H9 (cell line): ENCODE data around the gene FILIP1. TPM values are rescaled to one million over a fixed set of nuclear protein-coding genes. Genes with fewer than 3 reads are reported as not detected.

Source experiments
- DNase-seq: peaks from one replicate; pipeline ENCODE4 v3.0.0-alpha.2; 2017
- H2AFZ ChIP-seq: one replicate; pipeline ENCODE4 v1.6.1; 2013; ENCODE audit warnings: mild to moderate bottlenecking, low read length, control low read depth, moderate library complexity
- H2AK5ac ChIP-seq: 2 replicates; pipeline ENCODE4 v1.6.1; 2013; ENCODE audit warnings: low read length, control low read depth, mixed read lengths; ENCODE audit not compliant: insufficient read length
- H2BK120ac ChIP-seq: one replicate; pipeline ENCODE4 v1.6.1; 2013; ENCODE audit warnings: low read depth, mild to moderate bottlenecking, low read length, control low read depth, inconsistent platforms; ENCODE audit not compliant: poor library complexity, severe bottlenecking
- H2BK12ac ChIP-seq: 2 replicates; pipeline ENCODE4 v1.6.1; 2013; ENCODE audit warnings: low read length, control low read depth, mixed read lengths, low read depth; ENCODE audit not compliant: insufficient read length
- H2BK15ac ChIP-seq: 2 replicates; pipeline ENCODE4 v1.6.1; 2013; ENCODE audit warnings: low read depth, low read length, control low read depth
- H2BK20ac ChIP-seq: one replicate; pipeline ENCODE4 v1.6.1; 2013; ENCODE audit warnings: low read depth, mild to moderate bottlenecking, low read length, control low read depth, inconsistent platforms; ENCODE audit not compliant: poor library complexity, severe bottlenecking
- H2BK5ac ChIP-seq: 2 replicates; pipeline ENCODE4 v1.6.1; 2013; ENCODE audit warnings: low read length, control low read depth, mixed read lengths; ENCODE audit not compliant: insufficient read length
- H3K14ac ChIP-seq: 2 replicates; pipeline ENCODE4 v1.6.1; 2013; ENCODE audit warnings: low read length, control low read depth; ENCODE audit not compliant: insufficient read depth
- H3K18ac ChIP-seq: 2 replicates; pipeline ENCODE4 v1.6.1; 2013; ENCODE audit warnings: low read depth, mild to moderate bottlenecking, mixed read lengths, low read length, control low read depth; ENCODE audit not compliant: insufficient read length
- H3K23ac ChIP-seq: 2 replicates; pipeline ENCODE4 v1.6.1; 2013; ENCODE audit warnings: low read length, control low read depth, mixed read lengths, low read depth; ENCODE audit not compliant: insufficient read length
- H3K23me2 ChIP-seq: 2 replicates; pipeline ENCODE4 v1.6.1; 2013; ENCODE audit warnings: low read depth, mild to moderate bottlenecking, mixed read lengths, low read length, control low read depth; ENCODE audit not compliant: insufficient read length, poor library complexity, severe bottlenecking
- H3K27ac ChIP-seq: 2 replicates; pipeline ENCODE4 v1.5.1; 2013; ENCODE audit warnings: low read length, control low read depth, mixed read lengths, low read depth; ENCODE audit not compliant: insufficient read length
- H3K27me3 ChIP-seq: 2 replicates; pipeline ENCODE4 v1.6.1; 2013; ENCODE audit warnings: low read length, control low read depth, inconsistent platforms; ENCODE audit not compliant: insufficient read depth
- H3K4ac ChIP-seq: 2 replicates; pipeline ENCODE4 v1.6.1; 2013; ENCODE audit warnings: low read depth, mild to moderate bottlenecking, control low read depth, inconsistent platforms, low read length, moderate library complexity
- H3K4me1 ChIP-seq: 2 replicates; pipeline ENCODE4 v1.6.1; 2013; ENCODE audit warnings: low read length, control low read depth, inconsistent platforms; ENCODE audit not compliant: insufficient read depth
- H3K4me2 ChIP-seq: 2 replicates; pipeline ENCODE4 v1.6.1; 2013; ENCODE audit warnings: low read length, control low read depth, mixed read lengths; ENCODE audit not compliant: insufficient read length, insufficient read depth
- H3K56ac ChIP-seq: 2 replicates; pipeline ENCODE4 v1.6.1; 2013; ENCODE audit warnings: low read depth, mild to moderate bottlenecking, mixed read lengths, low read length, control low read depth; ENCODE audit not compliant: insufficient read length
- H3K79me1 ChIP-seq: 2 replicates; pipeline ENCODE4 v1.6.1; 2013; ENCODE audit warnings: low read depth, mild to moderate bottlenecking, moderate library complexity, low read length, control low read depth, inconsistent platforms; ENCODE audit not compliant: insufficient read depth, poor library complexity, severe bottlenecking
- H3K79me2 ChIP-seq: 2 replicates; pipeline ENCODE4 v1.6.1; 2013; ENCODE audit warnings: low read length, control low read depth, inconsistent platforms; ENCODE audit not compliant: insufficient read depth
- H3K9ac ChIP-seq: 2 replicates; pipeline ENCODE4 v1.6.1; 2013; ENCODE audit warnings: low read length, control low read depth, mixed read lengths; ENCODE audit not compliant: insufficient read length; ENCODE audit errors: extremely low read depth
- H3K9me3 ChIP-seq: one replicate; pipeline ENCODE4 v1.6.1; 2013; ENCODE audit warnings: low read depth, low read length, inconsistent platforms; ENCODE audit not compliant: control insufficient read depth
- H3T11ph ChIP-seq: one replicate; pipeline ENCODE4 v1.6.1; 2013; ENCODE audit warnings: mild to moderate bottlenecking, low read length, control low read depth, inconsistent platforms
- H4K20me1 ChIP-seq: one replicate; pipeline ENCODE4 v1.6.1; 2013; ENCODE audit not compliant: control insufficient read depth, insufficient read length, insufficient read depth
- H4K5ac ChIP-seq: 2 replicates; pipeline ENCODE4 v1.6.1; 2013; ENCODE audit warnings: low read depth, mild to moderate bottlenecking, mixed read lengths, low read length, control low read depth; ENCODE audit not compliant: insufficient read length
- H4K8ac ChIP-seq: replicated peaks from 2 replicates; pipeline ENCODE4 v1.6.1; 2013; ENCODE audit warnings: low read length, control low read depth, mixed read lengths, low read depth; ENCODE audit not compliant: insufficient read length
- H4K91ac ChIP-seq: 2 replicates; pipeline ENCODE4 v1.6.1; 2013; ENCODE audit warnings: low read depth, mild to moderate bottlenecking, moderate library complexity, mixed read lengths, low read length, control low read depth; ENCODE audit not compliant: insufficient read length
- H3K27ac Mint-ChIP-seq, 3 experiments: 2 replicates in 2 of 3; 3 replicates in 1 of 3; pipeline ENCODE4 v1.8.0; 2020 to 2021; ENCODE audit warnings: mixed read lengths in 3 of 3, mild to moderate bottlenecking in 1 of 3, moderate library complexity in 1 of 3
- H3K27me3 Mint-ChIP-seq: 2 replicates; pipeline ENCODE4 v1.8.0; 2021; ENCODE audit warnings: low read depth, mild to moderate bottlenecking, moderate library complexity, mixed read lengths
- H3K36me3 Mint-ChIP-seq, 3 experiments: 2 replicates in 2 of 3; 3 replicates in 1 of 3; pipeline ENCODE4 v1.8.0; 2020 to 2021; ENCODE audit warnings: low read depth in 3 of 3, mixed read lengths in 3 of 3; ENCODE audit not compliant: insufficient read depth in 1 of 3
- H3K4me1 Mint-ChIP-seq, 2 experiments: 2 replicates each; pipeline ENCODE4 v1.8.0; 2020; ENCODE audit warnings: mixed read lengths in 2 of 2
- H3K4me3 Mint-ChIP-seq, 2 experiments: 2 replicates in 1 of 2; 3 replicates in 1 of 2; pipeline ENCODE4 v1.8.0; 2020 to 2021; ENCODE audit warnings: mild to moderate bottlenecking in 2 of 2, mixed read lengths in 2 of 2, moderate library complexity in 1 of 2
- H3K9me3 Mint-ChIP-seq, 2 experiments: 2 replicates in 1 of 2; 3 replicates in 1 of 2; pipeline ENCODE4 v1.8.0; 2020; ENCODE audit warnings: mild to moderate bottlenecking in 2 of 2, mixed read lengths in 2 of 2, moderate library complexity in 1 of 2
- WGBS: extraction: QIAGEN DNeasy Blood & Tissue Kit; methylation state at CpG from one replicate; pipeline ENCODE4 v1.1.7; 2013; ENCODE audit warnings: missing lambda C conversion rate, low lambda C conversion rate, mixed read lengths; ENCODE audit not compliant: insufficient read length; ENCODE audit errors: extremely low coverage; 5-methylcytosine and 5-hydroxymethylcytosine counted together
- total RNA-seq: library from RNA; stranded (reverse); gene quantifications from 2 replicates; pipeline ENCODE4 v1.2.1, GENCODE V29; 2021
- TF ChIP-seq, protein P1 (sequence below): fragments of 200-600 bp; sonication (generic); conservative IDR thresholded peaks from 3 replicates; pipeline ENCODE4 v1.8.0; 2021; ENCODE audit warnings: antibody characterized with exemption, mild to moderate bottlenecking

FILIP1 gene
- total RNA-seq, 1 experiment from 2014 or later: 10.5 TPM

DNA sequence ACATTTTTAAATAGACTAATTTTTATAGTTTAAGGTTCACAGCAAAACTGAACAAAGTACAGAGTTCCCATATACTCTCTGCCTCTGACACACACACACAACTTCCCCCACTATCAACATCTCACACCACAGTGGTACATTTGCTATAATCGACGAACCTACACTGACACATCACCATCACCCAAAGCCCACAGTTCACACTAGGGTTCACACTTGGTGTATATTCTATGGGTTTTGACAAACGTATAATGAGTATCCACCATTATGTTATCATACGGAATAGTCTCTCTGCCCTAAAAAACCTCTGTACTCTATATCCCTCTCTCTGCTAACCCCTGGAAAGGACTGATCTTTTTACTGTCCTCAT, 224.6 kb downstream of the FILIP1 start:
- H3T11ph ChIP-seq: no peak overlapping the region
- Mint-ChIP-seq H3K27me3 (no peaks in the 10 kb centered on the region), H3K4me3 (no peak overlapping the region; a peak in 1 of 5 replicates), H3K9me3 (peaks cover 0 to 13% of the 10 kb centered on the region in 2 experiments; a peak in 3 of 5 replicates), H3K4me1 (peaks cover 33 to 37% of the 10 kb centered on the region in 2 experiments), H3K27ac (peak overlapping the region; percentile 67 to 94 (median 93); a peak in 5 of 7 replicates), H3K36me3 (peaks cover 28 to 50% (median 38%) of the 10 kb centered on the region in 3 experiments)
- no peak overlapping the region for H2AFZ ChIP-seq
- peak overlapping the region; percentile 18 for H2AK5ac ChIP-seq
- no peak overlapping the region for H4K5ac ChIP-seq
- H4K8ac ChIP-seq: no peak overlapping the region
- H2BK120ac ChIP-seq: no peak overlapping the region
- H3K27me3 ChIP-seq: no peaks in the 10 kb centered on the region
- no peak overlapping the region for H2BK5ac ChIP-seq
- H3K14ac ChIP-seq: no peak overlapping the region
- H4K91ac ChIP-seq: peak overlapping the region; percentile 69
- no peak overlapping the region; the same call in 1 of the 2 replicates for H3K4ac ChIP-seq
- no CpG with 5 or more reads among the region's 4 CpGs for WGBS
- TF ChIP-seq, protein P1, sequence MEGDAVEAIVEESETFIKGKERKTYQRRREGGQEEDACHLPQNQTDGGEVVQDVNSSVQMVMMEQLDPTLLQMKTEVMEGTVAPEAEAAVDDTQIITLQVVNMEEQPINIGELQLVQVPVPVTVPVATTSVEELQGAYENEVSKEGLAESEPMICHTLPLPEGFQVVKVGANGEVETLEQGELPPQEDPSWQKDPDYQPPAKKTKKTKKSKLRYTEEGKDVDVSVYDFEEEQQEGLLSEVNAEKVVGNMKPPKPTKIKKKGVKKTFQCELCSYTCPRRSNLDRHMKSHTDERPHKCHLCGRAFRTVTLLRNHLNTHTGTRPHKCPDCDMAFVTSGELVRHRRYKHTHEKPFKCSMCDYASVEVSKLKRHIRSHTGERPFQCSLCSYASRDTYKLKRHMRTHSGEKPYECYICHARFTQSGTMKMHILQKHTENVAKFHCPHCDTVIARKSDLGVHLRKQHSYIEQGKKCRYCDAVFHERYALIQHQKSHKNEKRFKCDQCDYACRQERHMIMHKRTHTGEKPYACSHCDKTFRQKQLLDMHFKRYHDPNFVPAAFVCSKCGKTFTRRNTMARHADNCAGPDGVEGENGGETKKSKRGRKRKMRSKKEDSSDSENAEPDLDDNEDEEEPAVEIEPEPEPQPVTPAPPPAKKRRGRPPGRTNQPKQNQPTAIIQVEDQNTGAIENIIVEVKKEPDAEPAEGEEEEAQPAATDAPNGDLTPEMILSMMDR: no peak
- H3K56ac ChIP-seq: no peak overlapping the region
- H2BK12ac ChIP-seq: no peak overlapping the region
- H4K20me1 ChIP-seq: no peaks in the 10 kb centered on the region
- H2BK15ac ChIP-seq: no peak overlapping the region
- peak overlapping the region; percentile 95 for H3K27ac ChIP-seq
- H3K23me2 ChIP-seq: no peaks in the 10 kb centered on the region
- no peak overlapping the region for H3K9ac ChIP-seq
- H3K4me1 ChIP-seq: peaks cover 5% of the 10 kb centered on the region; the same call in 1 of the 2 replicates
- H3K18ac ChIP-seq: no peak overlapping the region
- peaks cover 3% of the 10 kb centered on the region for H3K79me1 ChIP-seq
- H2BK20ac ChIP-seq: no peak overlapping the region
- no peak for DNase-seq
- peaks cover 7% of the 10 kb centered on the region; the same call in 1 of the 2 replicates for H3K79me2 ChIP-seq
- no peak overlapping the region for H3K4me2 ChIP-seq
- H3K9me3 ChIP-seq: peaks cover 7% of the 10 kb centered on the region
- H3K23ac ChIP-seq: no peak overlapping the region
